ENCODE results near the gene UPF3A.

UPF3A gene

DNA sequence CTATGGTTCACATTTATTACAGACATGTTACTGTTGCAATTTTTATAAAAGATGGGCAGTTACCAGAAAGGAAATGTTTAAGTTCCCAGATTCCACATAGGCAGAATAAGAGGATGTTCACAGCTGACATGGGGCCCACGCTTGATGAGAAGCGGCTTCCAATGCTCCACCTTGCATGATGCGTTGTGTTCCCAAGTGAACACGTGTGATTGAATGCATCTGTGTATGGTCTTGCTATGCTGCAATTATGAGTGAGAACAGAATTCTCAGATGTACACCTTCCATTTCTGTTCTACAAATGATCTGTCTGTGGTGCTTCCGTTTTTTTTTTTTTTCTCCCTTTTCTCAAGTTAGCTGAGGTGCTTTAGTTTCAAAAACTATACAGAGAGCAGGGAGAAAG lies 15.5 kb downstream of the UPF3A start:
- DNase-seq (ENCODE audit: low spot score) = no peak
- in situ Hi-C loops (cut with MboI; ENCODE audit: low sequenced_read_pairs, unreplicated experiment) = no loop called here
- TF ChIP-seq, protein P1, sequence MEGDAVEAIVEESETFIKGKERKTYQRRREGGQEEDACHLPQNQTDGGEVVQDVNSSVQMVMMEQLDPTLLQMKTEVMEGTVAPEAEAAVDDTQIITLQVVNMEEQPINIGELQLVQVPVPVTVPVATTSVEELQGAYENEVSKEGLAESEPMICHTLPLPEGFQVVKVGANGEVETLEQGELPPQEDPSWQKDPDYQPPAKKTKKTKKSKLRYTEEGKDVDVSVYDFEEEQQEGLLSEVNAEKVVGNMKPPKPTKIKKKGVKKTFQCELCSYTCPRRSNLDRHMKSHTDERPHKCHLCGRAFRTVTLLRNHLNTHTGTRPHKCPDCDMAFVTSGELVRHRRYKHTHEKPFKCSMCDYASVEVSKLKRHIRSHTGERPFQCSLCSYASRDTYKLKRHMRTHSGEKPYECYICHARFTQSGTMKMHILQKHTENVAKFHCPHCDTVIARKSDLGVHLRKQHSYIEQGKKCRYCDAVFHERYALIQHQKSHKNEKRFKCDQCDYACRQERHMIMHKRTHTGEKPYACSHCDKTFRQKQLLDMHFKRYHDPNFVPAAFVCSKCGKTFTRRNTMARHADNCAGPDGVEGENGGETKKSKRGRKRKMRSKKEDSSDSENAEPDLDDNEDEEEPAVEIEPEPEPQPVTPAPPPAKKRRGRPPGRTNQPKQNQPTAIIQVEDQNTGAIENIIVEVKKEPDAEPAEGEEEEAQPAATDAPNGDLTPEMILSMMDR (IDR thresholded peaks at IDR 0.05; ENCODE audit: borderline replicate concordance, control extremely low read depth, extremely low read depth, insufficient read depth, missing control alignments) = no peak

DNA sequence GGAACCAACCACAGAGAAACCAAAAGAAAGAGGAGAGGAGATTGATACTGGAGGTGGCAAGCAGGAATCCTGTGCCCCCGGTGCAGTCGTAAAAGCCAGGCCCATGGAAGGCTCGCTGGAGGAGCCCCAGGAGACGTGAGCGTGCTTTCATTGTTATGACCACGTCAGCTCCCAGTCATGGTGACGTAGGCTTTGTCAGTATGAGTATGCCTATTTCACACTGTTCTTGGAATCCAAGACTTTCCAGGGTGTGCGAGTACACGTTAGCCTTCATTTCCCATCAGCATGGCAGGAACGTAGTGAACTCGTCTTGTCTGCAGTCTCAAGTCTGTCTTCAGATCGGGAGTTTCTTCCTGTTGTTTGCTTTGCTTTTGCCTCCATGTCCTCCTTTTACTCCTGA lies 17.5 kb downstream of the UPF3A start:
- no peak for DNase-seq (ENCODE audit: low spot score)
- in situ Hi-C loops (cut with MboI; ENCODE audit: low sequenced_read_pairs, unreplicated experiment) = no loop called here
- TF ChIP-seq, protein P1 (IDR thresholded peaks at IDR 0.05; ENCODE audit: borderline replicate concordance, control extremely low read depth, extremely low read depth, insufficient read depth, missing control alignments) = no peak

DNA sequence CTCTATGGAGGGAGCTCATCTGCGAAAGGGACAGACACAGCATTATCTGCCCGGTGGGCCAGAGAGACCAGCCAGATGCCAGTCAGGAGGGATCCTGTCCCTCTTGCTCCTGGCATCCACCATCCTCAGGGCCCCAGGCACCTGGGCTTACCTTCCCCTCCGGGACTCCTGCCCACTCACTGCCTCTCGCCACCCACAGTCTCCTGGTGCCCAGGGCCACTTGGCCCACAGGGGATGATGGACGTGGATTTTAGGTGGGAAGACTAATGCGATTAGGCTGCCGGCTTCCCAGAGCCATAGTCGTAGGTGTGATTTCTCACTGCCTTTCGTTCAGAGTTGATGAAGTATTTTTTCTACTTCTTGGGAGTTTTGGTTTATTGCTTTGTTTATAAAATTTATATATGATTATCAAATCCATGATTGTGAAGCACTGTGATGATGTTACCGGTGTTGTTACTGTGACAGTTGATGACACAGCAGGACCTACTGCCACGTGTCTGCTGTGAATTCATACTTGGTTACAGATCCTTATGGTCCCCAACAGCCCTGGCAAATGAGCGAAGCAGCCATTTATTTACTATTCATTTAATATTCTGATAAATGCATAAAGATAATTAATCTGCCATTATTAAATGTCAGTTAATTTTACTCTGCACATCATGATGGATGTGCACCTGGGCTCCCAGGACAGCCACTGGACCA lies 18.4 kb downstream of the UPF3A start:
- in situ Hi-C loops (cut with MboI; ENCODE audit: low sequenced_read_pairs, unreplicated experiment) = no loop called here
- TF ChIP-seq, protein P1 (IDR thresholded peaks at IDR 0.05; ENCODE audit: borderline replicate concordance, control extremely low read depth, extremely low read depth, insufficient read depth, missing control alignments) = no peak
- DNase-seq (ENCODE audit: low spot score) = no peak

DNA sequence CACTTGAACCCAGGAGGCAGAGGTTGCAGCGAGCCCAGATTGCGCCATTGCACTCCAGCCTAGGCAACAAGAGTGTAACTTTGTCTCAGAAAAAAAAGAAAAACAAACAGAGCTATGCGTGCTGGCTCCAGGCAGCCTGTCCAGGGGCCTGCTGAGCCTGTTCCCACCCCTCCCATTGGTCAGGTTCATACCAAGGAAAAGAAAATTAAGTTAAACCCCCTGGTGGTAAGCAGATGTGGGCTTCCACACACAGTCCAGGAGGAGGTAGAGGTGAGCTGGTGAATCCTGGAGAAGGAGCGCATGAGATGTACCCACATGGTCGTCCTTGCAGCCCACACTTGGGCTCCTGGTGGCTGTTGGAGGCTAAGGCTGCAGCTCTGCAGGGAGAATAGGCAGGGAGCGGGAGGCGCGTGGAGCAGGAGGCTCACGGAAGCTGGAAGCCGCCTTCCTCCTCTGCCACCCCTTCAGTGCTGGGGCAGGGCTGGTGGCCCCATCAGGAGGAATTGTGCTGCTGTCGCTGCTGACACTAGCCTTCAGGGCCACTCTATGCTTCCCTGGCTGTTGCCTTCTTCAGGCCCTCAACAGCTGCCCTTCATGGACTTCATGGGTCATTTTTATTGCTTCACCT lies 22.4 kb downstream of the UPF3A start:
- DNase-seq (ENCODE audit: low spot score) = no peak
- in situ Hi-C loops (cut with MboI; ENCODE audit: low sequenced_read_pairs, unreplicated experiment) = no loop called here
- TF ChIP-seq, protein P1 (IDR thresholded peaks at IDR 0.05; ENCODE audit: borderline replicate concordance, control extremely low read depth, extremely low read depth, insufficient read depth, missing control alignments) = no peak

DNA sequence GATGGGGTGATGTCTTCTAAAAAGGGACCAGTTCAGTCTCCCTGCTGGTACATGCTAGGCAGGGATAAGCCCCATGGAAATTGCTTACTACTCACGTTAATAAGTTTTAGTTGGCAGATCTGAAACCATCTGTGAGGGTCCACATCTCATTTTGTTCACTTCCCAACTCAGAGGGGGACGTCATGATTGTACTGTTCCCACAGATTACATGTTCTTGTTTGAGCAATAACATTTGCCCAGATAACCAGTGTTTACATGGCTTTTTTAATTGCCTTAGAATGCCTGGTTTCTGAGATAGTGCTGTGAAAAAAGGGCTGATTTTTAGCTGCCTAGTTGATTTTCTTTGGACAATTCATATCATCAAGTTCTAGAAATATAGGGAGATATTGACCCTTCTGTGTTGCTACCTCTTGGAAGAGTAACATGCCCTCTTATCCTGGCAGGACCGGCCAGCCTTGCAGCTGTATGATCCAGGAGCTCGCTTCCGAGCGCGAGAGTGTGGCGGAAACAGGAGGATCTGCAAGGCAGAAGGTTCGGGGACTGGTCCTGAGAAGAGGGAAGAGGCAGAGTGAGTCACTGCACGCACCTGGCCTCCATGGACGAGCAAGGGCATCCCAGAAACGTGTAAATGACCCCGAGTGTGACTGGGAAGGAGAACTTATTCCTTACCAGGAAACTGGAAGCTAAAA lies 23.1 kb downstream of the UPF3A start:
- TF ChIP-seq, protein P1 (IDR thresholded peaks at IDR 0.05; ENCODE audit: borderline replicate concordance, control extremely low read depth, extremely low read depth, insufficient read depth, missing control alignments) = no peak
- in situ Hi-C loops (cut with MboI; ENCODE audit: low sequenced_read_pairs, unreplicated experiment) = no loop called here
- DNase-seq (ENCODE audit: low spot score) = no peak

DNA sequence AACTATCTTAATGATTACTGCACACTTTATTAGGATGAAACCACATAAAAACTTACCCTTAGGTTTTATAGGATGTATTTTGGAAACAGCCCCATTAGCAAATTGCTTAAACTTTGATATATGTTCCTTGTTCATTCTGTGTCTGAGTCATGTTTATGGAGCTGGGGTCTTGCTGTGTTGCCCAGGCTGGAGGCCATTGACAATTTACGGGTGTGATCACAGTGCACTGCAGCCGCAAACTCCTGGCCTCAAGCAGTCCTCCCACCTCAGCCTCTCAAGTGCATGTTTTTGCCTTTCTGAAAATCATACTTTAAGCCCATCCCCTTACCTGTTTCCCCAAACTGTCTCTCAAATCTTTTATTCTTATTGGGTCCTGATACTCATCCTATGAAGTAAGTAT lies 27.7 kb downstream of the UPF3A start:
- TF ChIP-seq, protein P1 (IDR thresholded peaks at IDR 0.05; ENCODE audit: borderline replicate concordance, control extremely low read depth, extremely low read depth, insufficient read depth, missing control alignments) = no peak
- no peak for DNase-seq (ENCODE audit: low spot score)
- in situ Hi-C loops (cut with MboI; ENCODE audit: low sequenced_read_pairs, unreplicated experiment) = no loop called here
